ENCODE data around the gene NACC2. TPM values are rescaled to one million over a fixed set of nuclear protein-coding genes. Genes with fewer than 3 reads are reported as not detected.

NACC2 gene
- polyA plus RNA-seq, 1 of the 3 experiments (the other 2 are of a cell fraction): 22.1 TPM

DNA sequence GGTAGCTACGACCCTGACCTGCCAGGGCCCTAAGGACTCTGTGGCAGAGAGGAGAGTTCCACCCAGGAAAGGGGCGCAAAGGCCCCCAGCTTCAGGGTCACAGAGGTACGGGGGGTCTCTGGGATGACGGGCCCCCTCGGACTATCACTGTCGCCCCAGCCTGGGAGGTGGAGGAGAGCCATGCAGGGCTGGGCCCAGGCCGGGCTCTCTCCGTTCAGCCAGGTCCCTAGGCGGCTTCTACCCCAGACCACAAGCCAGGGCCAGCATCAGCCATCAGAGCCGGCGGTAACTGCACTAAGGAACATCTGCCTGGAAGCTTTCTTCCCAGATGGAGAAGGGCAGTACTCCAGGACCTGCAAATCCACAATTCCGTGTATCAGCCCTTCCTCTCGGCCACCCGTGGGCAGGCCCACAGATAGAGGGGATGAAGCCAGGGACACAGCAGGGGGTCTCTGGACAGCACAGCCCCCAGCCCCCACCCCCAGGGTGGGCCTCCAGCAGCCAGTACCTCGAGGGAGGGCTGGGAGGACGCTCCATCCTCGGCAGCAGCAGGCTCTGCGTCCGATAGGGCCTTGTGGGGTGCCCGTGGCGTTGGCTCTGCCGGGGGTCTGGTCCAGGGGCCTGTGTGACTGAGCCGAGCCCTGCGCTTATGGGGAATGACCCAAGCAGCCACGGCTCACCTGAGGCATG, 38.4 kb downstream of the NACC2 start:
- H2AFZ ChIP-seq (ENCODE audit: low read depth): no peak overlapping the region
- H3K4me1 ChIP-seq (ENCODE audit: control insufficient read depth in 1 of 2, insufficient read depth in 2 of 2, low read depth in 1 of 2, low read length in 1 of 2): peaks cover 39 to 58% of the 10 kb centered on the region in 2 experiments; a peak in 3 of 4 replicates
- no peak overlapping the region for H3K9ac ChIP-seq
- no peaks in the 10 kb centered on the region for H3K36me3 ChIP-seq (replicated peaks in 1 of 2; ENCODE audit: control insufficient read depth in 1 of 2, insufficient read depth in 2 of 2, low read length in 1 of 2)
- H4K20me1 ChIP-seq (ENCODE audit: insufficient read depth): peaks cover 50% of the 10 kb centered on the region
- no peaks in the 10 kb centered on the region for H3K9me2 ChIP-seq
- H3F3A ChIP-seq (replicated peaks; ENCODE audit: insufficient read depth): peaks cover 21% of the 10 kb centered on the region
- peak; percentile 22 for DNase-seq
- H3K27me3 ChIP-seq (ENCODE audit: insufficient read depth): no peaks in the 10 kb centered on the region
- H3K79me2 ChIP-seq (ENCODE audit: insufficient read depth): peaks cover 68% of the 10 kb centered on the region
- WGBS (ENCODE audit: low lambda C conversion rate): 98% methylated on average over 5 of the region's 25 CpGs
- H3K9me3 ChIP-seq: no peaks in the 10 kb centered on the region
- ChIA-PET CTCF (interaction anchor here (1.3 kb wide), 1 partner anchor 67 kb away, joined by 3 read pairs; no protein-coding TSS in a partner anchor), POLR2A (no interaction called here)
- H3K4me2 ChIP-seq: no peak overlapping the region
- no peak overlapping the region for H3K27ac ChIP-seq (ENCODE audit: low read depth in 2 of 2, low read length in 1 of 2)
- TF ChIP-seq MXI1 (IDR thresholded peaks at IDR 0.05; ENCODE audit: low read depth, low read length) (no peak), IRF3 (IDR thresholded peaks at IDR 0.05; ENCODE audit: low read depth, low read length) (no peak), TCF12 (IDR thresholded peaks at IDR 0.05) (no peak), RFX5 (IDR thresholded peaks at IDR 0.05; ENCODE audit: low read length) (no peak), GABPA (IDR thresholded peaks at IDR 0.05; ENCODE audit: low read depth) (no peak), EZH2phosphoT487 (IDR thresholded peaks at IDR 0.05; ENCODE audit: borderline replicate concordance, low read depth) (no peak), RCOR1 (IDR thresholded peaks at IDR 0.05; ENCODE audit: low read length) (no peak), SMC3 (IDR thresholded peaks at IDR 0.05; ENCODE audit: low read depth, low read length) (no peak), CHD2 (IDR thresholded peaks at IDR 0.05; ENCODE audit: low read length, partially characterized antibody) (no peak), FOXJ3 (CRISPR knock-in tag; IDR thresholded peaks at IDR 0.05) (no peak)
- no peak overlapping the region for H3K4me3 ChIP-seq (ENCODE audit: low read depth in 2 of 2, low read length in 1 of 2)

- POLR2A ChIA-PET: no interaction called here
- Histone ChIP-seq H3K27ac (ENCODE audit: low read depth in 2 of 2, low read length in 1 of 2) (no peak overlapping the region), H4K20me1 (ENCODE audit: insufficient read depth) (peaks cover 42% of the 10 kb centered on the region), H3F3A (replicated peaks; ENCODE audit: insufficient read depth) (peaks cover 21% of the 10 kb centered on the region), H3K4me3 (ENCODE audit: low read depth in 2 of 2, low read length in 1 of 2) (no peak overlapping the region), H3K4me2 (no peak overlapping the region), H3K9ac (no peak overlapping the region), H3K79me2 (ENCODE audit: insufficient read depth) (peaks cover 70% of the 10 kb centered on the region), H3K4me1 (ENCODE audit: control insufficient read depth in 1 of 2, insufficient read depth in 2 of 2, low read depth in 1 of 2, low read length in 1 of 2) (peaks cover 39 to 53% of the 10 kb centered on the region in 2 experiments; a peak in 3 of 4 replicates), H3K9me3 (no peaks in the 10 kb centered on the region), H3K27me3 (ENCODE audit: insufficient read depth) (no peaks in the 10 kb centered on the region), H3K36me3 (replicated peaks in 1 of 2; ENCODE audit: control insufficient read depth in 1 of 2, insufficient read depth in 2 of 2, low read length in 1 of 2) (no peaks in the 10 kb centered on the region), H3K9me2 (no peaks in the 10 kb centered on the region), H2AFZ (ENCODE audit: low read depth) (no peak overlapping the region)
- peak; percentile 41 for DNase-seq
- TF ChIP-seq, protein P1, sequence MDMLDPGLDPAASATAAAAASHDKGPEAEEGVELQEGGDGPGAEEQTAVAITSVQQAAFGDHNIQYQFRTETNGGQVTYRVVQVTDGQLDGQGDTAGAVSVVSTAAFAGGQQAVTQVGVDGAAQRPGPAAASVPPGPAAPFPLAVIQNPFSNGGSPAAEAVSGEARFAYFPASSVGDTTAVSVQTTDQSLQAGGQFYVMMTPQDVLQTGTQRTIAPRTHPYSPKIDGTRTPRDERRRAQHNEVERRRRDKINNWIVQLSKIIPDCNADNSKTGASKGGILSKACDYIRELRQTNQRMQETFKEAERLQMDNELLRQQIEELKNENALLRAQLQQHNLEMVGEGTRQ (IDR thresholded peaks at IDR 0.05; ENCODE audit: borderline replicate concordance, low read depth, low read length): no peak
- TF ChIP-seq REST (IDR thresholded peaks at IDR 0.05; ENCODE audit: low read depth, low read length) (no peak), EZH2phosphoT487 (IDR thresholded peaks at IDR 0.05; ENCODE audit: borderline replicate concordance, low read depth) (no peak)
- CTCF ChIA-PET: no interaction called here
- 86% methylated on average over 20 of the region's 30 CpGs for whole genome bisulfite sequencing (ENCODE audit: low lambda C conversion rate)
Measured at GRCh38 chr9:136055715-136056545, 39.2 kb downstream of the NACC2 start.
